NB4 (cell line): Measurements from ENCODE around the gene CAMK2A.

Source experiments
- DNase-seq: peaks from one replicate; pipeline ENCODE4 v3.0.0; 2010; ENCODE audit warnings: low read depth
- H3K4me3 ChIP-seq: one replicate; pipeline ENCODE4 v1.5.1; 2011; ENCODE audit warnings: mild to moderate bottlenecking, low read depth, low read length, moderate library complexity
- MAX ChIP-seq: IDR thresholded peaks from 2 replicates; pipeline ENCODE4 v1.6.1; 2011; ENCODE audit warnings: low read depth, low read length
- MYC ChIP-seq: IDR thresholded peaks from 2 replicates; pipeline ENCODE4 v1.6.1; 2011; ENCODE audit warnings: low read depth, low read length
- POLR2A ChIP-seq: IDR thresholded peaks from 2 replicates; pipeline ENCODE4 v1.6.1; 2011; ENCODE audit warnings: mild to moderate bottlenecking; ENCODE audit not compliant: insufficient read length; ENCODE audit errors: extremely low read depth
- TF ChIP-seq, protein P1 (sequence below): IDR thresholded peaks from one replicate; pipeline ENCODE4 v1.5.1; 2012; ENCODE audit warnings: low read depth, low read length

CAMK2A gene

GRCh38 chr5:150243590-150243989, 46.0 kb downstream of the CAMK2A start:
- TF ChIP-seq MAX (no peak), POLR2A (no peak), MYC (no peak)
- TF ChIP-seq, protein P1, sequence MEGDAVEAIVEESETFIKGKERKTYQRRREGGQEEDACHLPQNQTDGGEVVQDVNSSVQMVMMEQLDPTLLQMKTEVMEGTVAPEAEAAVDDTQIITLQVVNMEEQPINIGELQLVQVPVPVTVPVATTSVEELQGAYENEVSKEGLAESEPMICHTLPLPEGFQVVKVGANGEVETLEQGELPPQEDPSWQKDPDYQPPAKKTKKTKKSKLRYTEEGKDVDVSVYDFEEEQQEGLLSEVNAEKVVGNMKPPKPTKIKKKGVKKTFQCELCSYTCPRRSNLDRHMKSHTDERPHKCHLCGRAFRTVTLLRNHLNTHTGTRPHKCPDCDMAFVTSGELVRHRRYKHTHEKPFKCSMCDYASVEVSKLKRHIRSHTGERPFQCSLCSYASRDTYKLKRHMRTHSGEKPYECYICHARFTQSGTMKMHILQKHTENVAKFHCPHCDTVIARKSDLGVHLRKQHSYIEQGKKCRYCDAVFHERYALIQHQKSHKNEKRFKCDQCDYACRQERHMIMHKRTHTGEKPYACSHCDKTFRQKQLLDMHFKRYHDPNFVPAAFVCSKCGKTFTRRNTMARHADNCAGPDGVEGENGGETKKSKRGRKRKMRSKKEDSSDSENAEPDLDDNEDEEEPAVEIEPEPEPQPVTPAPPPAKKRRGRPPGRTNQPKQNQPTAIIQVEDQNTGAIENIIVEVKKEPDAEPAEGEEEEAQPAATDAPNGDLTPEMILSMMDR = no peak
- no peak for DNase-seq
- H3K4me3 ChIP-seq = no peak overlapping the region

DNA sequence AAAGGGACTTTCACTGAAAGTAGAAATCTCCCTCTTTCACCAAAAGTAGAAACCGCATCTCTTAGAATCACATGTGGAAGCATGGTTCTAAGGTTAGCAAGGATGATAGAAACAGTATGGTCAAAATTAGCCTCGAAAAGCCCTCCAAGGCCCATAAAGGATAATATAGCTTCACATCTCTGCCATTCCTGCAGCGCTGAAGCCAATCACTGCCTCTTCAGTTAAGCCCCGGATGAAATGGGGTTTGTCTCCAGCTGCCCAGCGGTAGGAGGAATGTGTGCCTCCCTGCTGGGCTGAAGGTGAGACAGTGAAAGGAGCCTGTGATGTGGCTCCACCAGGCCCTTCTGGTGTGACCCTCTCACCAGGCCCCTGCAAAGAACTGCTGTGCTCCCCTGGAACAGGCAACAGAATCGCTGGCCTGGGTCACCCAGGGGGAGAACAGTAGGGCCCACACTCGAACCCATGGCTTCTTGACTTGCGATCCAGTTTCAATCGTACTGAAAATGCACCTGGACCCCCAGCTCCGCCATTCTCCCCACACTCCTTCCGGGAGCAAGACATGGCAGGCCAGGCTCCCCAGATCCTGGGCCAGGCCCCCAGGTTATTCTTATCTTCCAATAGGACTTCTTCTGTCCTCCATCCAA, 47.2 kb downstream of the CAMK2A start:
- DNase-seq = no peak
- no peak overlapping the region for H3K4me3 ChIP-seq
- TF ChIP-seq POLR2A = no peak
- no peak for TF ChIP-seq MAX
- no peak for TF ChIP-seq MYC
- TF ChIP-seq, protein P1 = no peak

DNA sequence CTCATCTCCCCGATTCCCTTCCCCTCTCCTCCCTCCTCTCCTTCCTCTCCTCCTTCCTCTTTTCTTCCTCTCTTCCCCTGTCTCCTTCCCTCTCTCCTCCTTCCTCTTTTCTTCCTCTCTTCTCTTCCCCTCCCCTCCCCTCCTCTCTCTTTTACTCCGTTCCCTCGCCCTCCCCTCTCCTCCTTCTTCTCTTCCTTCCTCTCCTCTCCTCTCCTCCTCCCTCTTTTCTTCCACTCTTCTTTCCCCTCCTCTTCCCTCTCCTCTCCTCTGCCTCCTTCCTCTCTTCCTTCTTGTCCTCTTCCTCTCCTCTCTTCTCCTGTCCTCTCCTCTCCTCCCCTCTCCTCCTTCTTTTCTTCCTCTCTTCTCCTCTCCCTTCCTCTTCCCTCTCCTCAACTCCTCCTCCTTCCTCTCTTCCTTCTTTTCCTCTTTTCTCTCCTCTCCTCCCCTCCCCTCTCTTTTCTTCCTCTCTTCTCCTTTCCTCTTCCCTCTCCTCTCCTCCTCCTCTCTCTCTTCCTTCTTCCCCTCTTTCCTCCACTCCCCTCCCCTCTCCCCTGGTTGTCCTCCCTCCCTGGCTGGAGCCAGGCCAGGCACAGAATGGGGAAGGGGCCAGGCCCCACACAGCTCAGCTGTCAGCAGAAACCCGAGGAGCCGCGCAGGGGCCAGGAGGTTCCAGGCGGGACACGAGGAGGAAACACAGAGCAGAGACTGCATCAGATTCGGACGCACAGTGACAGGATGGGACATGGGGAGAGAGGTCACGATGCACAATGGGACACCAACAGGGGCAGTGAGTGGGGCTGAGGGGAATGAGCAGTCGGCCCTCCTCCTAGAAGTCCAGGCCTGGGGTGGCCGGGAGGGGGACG, 48.0 kb downstream of the CAMK2A start:
- no peak for DNase-seq
- no peak for TF ChIP-seq MAX
- TF ChIP-seq POLR2A = no peak
- TF ChIP-seq, protein P1 = no peak
- TF ChIP-seq MYC = no peak
- H3K4me3 ChIP-seq = no peak overlapping the region

DNA sequence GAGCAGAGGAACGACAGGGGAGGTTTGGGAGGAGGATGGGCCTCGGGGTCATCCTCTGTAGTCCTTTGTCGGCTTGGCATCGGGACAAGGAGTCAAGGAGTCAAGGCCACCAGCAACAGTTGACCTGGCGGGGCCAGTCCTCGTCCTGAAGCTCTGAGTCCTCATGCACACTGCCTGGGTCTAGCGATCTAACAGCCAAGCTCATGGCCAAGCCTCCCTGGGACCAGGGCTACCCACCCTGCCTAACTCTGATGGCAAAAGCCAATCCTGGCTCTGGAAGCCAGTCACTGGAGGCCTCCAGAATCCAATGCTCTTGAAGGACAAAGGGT, 49.8 kb downstream of the CAMK2A start:
- no peak overlapping the region for H3K4me3 ChIP-seq
- no peak for DNase-seq
- TF ChIP-seq POLR2A (no peak), MAX (no peak), MYC (no peak)
- TF ChIP-seq, protein P1 = no peak

GRCh38 chr5:150239099-150239793, 50.3 kb downstream of the CAMK2A start:
- H3K4me3 ChIP-seq = no peak overlapping the region
- no peak for DNase-seq
- TF ChIP-seq, protein P1 = no peak
- TF ChIP-seq MAX (no peak), POLR2A (no peak), MYC (no peak)
